GM12864 (cell line): ENCODE results near the gene KIF1B.

ENCODE experiments used
- DNase-seq: peaks from one replicate; pipeline ENCODE4 v3.0.0-alpha.2; 2011; ENCODE audit warnings: low read depth
- H3K4me3 ChIP-seq: 2 replicates; pipeline ENCODE4 v1.5.1; 2011; ENCODE audit warnings: mild to moderate bottlenecking, low read depth, low read length, control low read depth
- TF ChIP-seq, protein P1 (sequence below): IDR thresholded peaks from 2 replicates; pipeline ENCODE4 v1.5.1; 2011; ENCODE audit warnings: low read depth, mild to moderate bottlenecking, moderate library complexity, low read length, control low read depth, inconsistent platforms; ENCODE audit errors: missing control alignments

KIF1B gene

DNA sequence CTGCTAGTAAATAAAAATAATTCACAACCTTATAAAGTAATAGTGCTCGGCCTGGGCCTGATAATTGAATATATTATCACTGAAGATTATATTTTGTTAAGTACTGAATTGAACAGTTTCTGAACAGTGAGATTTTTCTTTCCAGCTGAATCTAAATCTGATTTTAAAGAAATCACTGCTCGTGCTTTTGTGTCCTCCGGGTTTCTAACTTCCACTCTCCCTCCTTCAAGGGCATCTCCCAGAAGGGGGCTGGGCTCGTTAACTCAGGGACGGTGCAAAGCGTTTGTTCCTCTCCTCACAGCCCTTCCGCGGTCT lies 823 bp upstream of the KIF1B start:
- H3K4me3 ChIP-seq, result peak overlapping the region; percentile 75
- DNase-seq, result no peak
- TF ChIP-seq, protein P1, sequence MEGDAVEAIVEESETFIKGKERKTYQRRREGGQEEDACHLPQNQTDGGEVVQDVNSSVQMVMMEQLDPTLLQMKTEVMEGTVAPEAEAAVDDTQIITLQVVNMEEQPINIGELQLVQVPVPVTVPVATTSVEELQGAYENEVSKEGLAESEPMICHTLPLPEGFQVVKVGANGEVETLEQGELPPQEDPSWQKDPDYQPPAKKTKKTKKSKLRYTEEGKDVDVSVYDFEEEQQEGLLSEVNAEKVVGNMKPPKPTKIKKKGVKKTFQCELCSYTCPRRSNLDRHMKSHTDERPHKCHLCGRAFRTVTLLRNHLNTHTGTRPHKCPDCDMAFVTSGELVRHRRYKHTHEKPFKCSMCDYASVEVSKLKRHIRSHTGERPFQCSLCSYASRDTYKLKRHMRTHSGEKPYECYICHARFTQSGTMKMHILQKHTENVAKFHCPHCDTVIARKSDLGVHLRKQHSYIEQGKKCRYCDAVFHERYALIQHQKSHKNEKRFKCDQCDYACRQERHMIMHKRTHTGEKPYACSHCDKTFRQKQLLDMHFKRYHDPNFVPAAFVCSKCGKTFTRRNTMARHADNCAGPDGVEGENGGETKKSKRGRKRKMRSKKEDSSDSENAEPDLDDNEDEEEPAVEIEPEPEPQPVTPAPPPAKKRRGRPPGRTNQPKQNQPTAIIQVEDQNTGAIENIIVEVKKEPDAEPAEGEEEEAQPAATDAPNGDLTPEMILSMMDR, result no peak

GRCh38 chr1:10210841-10211804 lies 753 bp downstream of the KIF1B start:
- TF ChIP-seq, protein P1, result no peak

DNA sequence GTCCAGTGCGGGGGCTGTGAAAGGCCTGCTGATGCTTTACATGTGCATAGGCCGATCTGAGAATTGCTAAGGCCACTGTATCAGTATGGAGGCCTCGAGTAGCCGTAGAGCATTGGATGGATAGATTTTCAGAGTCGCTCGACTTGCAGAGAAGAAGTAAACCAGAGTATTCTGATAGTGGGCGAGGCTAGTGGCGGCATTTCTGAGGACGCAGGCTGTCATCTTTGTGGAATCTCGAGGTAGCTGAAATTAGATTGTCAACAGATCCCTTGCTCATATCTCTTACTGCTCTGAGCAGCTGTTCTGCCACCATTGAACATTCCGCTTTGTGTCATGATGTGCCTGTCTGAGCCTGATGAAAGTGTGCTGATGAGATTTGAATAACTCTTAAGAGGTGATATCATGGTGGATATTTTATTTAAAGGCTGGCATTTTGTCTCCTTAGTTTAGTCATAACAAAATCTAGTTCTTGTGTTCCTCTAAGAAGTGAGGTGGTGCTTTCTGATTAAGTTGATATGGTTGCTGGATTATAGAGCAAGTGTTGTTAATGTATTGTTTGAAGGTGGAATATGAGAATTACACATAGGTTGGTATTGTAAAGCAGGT lies 1.5 kb downstream of the KIF1B start:
- TF ChIP-seq, protein P1, result no peak
- no peak for DNase-seq
- H3K4me3 ChIP-seq, result peak overlapping the region; percentile 75; the same call in 1 of the 2 replicates

More at GRCh38 chr1:10210841-10211804, 753 bp downstream of the KIF1B start:
- peak overlapping the region; percentile 75 for H3K4me3 ChIP-seq
- DNase-seq, result no peak

GRCh38 chr1:10212476-10212875 lies 2.1 kb downstream of the KIF1B start:
- no peak overlapping the region for H3K4me3 ChIP-seq
- no peak for DNase-seq
- TF ChIP-seq, protein P1, result no peak

GRCh38 chr1:10213186-10213705 lies 2.9 kb downstream of the KIF1B start:
- TF ChIP-seq, protein P1, result no peak
- H3K4me3 ChIP-seq, result no peak overlapping the region
- DNase-seq, result no peak

DNA sequence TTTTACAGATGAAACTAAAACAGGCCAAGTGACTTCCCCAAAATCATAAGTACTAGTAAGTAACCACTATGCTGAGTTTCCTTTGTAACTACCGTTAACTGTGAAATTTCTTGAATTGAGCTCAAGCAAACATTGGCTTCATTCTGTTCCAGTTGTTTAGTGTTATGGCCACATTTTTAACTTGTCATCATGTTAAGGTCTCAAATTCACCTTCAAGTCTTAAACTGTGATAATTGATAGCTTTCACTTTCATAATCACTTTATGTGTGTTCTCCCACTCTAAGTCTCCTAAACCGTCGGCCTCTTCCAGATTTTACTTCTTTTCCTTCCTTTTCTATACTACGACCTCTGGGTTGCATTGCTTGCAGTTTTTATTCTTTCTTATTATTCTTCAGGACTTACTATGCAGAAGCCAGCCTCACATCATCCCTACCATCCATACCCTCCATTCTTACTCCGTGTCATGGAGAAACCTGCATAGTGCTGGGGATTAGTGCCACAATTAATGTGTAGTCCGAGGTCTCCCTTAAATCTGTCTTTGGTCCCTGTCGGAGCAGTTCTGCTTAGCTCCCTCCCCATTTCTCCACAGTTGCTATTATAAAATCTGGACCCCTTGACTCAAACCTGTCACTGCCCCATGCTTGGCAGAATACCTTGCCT lies 5.8 kb downstream of the KIF1B start:
- TF ChIP-seq, protein P1, result no peak
- DNase-seq, result no peak
- no peak overlapping the region; the same call in 1 of the 2 replicates for H3K4me3 ChIP-seq
